D721Med (cell line): ENCODE measurements around the gene RYR2.

ENCODE experiments used
- DNase-seq: peaks from one replicate; pipeline ENCODE4 v3.0.0; 2011; ENCODE audit warnings: low spot score; ENCODE audit not compliant: insufficient read length
- FAIRE-seq: peaks from 2 replicates; lab custom pipeline; 2011; peaks lifted over from hg19 to GRCh38; lab: Jason Lieb, UNC
- CTCF ChIP-seq: IDR thresholded peaks from 2 replicates; pipeline ENCODE4 v1.5.1; 2012; ENCODE audit warnings: mild to moderate bottlenecking, control low read depth; ENCODE audit not compliant: insufficient read depth; ENCODE audit errors: missing control alignments

The RYR2 gene

GRCh38 chr1:237281481-237281880 is 239.5 kb downstream of the RYR2 start:
- FAIRE-seq (no peak), DNase-seq (no peak)
- no peak for TF ChIP-seq CTCF

- TF ChIP-seq CTCF, result no peak
- DNase-seq (no peak), FAIRE-seq (no peak)
Observed at GRCh38 chr1:237282208-237282783, 240.3 kb downstream of the RYR2 start.

- TF ChIP-seq CTCF, result no peak
- DNase-seq (no peak), FAIRE-seq (no peak)
Observed at GRCh38 chr1:237287876-237288521, 246.0 kb downstream of the RYR2 start.

GRCh38 chr1:237293804-237294203 is 251.8 kb downstream of the RYR2 start:
- no peak for TF ChIP-seq CTCF
- no peak for DNase-seq
- FAIRE-seq, result no peak

GRCh38 chr1:237296861-237297260 is 254.9 kb downstream of the RYR2 start:
- TF ChIP-seq CTCF, result no peak
- DNase-seq, result no peak

GRCh38 chr1:237300642-237301041 is 258.7 kb downstream of the RYR2 start:
- FAIRE-seq, result no peak
- DNase-seq, result no peak
- no peak for TF ChIP-seq CTCF

More at GRCh38 chr1:237296861-237297260, 254.9 kb downstream of the RYR2 start:
- no peak for FAIRE-seq

GRCh38 chr1:237303929-237304328 is 261.9 kb downstream of the RYR2 start:
- FAIRE-seq, result no peak
- DNase-seq, result no peak
- no peak for TF ChIP-seq CTCF
